Breast epithelium (tissue), 3 donors: ENCODE results near the gene FYB2.

Source experiments
- POLR2A ChIP-seq: fragments of 450-650 bp; IDR thresholded peaks from one replicate; pipeline ENCODE4 v1.6.1; 2016; ENCODE audit warnings: antibody characterized with exemption, mild to moderate bottlenecking, moderate library complexity
- POLR2AphosphoS5 ChIP-seq, 3 donors: sonication (generic); formaldehyde crosslinking; IDR thresholded peaks; one replicate each; pipeline ENCODE4 v1.6.1; 2017; ENCODE audit warnings: antibody characterized with exemption in 3 of 3
- TF ChIP-seq, protein P1 (sequence below), 3 donors: fragments of 450-650 bp; IDR thresholded peaks; one replicate each; pipeline ENCODE4 v1.5.1; 2016 to 2017; ENCODE audit warnings: antibody characterized with exemption in 3 of 3, mild to moderate bottlenecking in 3 of 3, moderate library complexity in 3 of 3

GRCh38 chr1:56867491-56867890 lies 48.3 kb upstream of the FYB2 start:
- TF ChIP-seq, protein P1, sequence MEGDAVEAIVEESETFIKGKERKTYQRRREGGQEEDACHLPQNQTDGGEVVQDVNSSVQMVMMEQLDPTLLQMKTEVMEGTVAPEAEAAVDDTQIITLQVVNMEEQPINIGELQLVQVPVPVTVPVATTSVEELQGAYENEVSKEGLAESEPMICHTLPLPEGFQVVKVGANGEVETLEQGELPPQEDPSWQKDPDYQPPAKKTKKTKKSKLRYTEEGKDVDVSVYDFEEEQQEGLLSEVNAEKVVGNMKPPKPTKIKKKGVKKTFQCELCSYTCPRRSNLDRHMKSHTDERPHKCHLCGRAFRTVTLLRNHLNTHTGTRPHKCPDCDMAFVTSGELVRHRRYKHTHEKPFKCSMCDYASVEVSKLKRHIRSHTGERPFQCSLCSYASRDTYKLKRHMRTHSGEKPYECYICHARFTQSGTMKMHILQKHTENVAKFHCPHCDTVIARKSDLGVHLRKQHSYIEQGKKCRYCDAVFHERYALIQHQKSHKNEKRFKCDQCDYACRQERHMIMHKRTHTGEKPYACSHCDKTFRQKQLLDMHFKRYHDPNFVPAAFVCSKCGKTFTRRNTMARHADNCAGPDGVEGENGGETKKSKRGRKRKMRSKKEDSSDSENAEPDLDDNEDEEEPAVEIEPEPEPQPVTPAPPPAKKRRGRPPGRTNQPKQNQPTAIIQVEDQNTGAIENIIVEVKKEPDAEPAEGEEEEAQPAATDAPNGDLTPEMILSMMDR (IDR thresholded peaks at IDR 0.05) = no peak
- TF ChIP-seq POLR2AphosphoS5 (IDR thresholded peaks at IDR 0.05) (no peak), POLR2A (no peak)
